GM12878 (cell line): ENCODE results near the gene CUL4A. TPM values are rescaled to one million over a fixed set of nuclear protein-coding genes. Genes with fewer than 3 reads are reported as not detected.

Experiments used
- ATAC-seq: fragments of 200-7000 bp; cut with Tn5 transposase; 3 replicates; pipeline ENCODE4 v1.9.1; 2020; ENCODE audit warnings: mild to moderate bottlenecking, moderate library complexity
- BruUV-seq: library from RNA; stranded (reverse); fragments of 400-500 nt; replicated peaks from 2 replicates; lab custom pipeline; 2021; lab: Mats Ljungman, UMichigan
- CTCF ChIA-PET: fragments of 300-600 bp; sonication (Branson Sonifier 250); formaldehyde crosslinking; extraction: SDS; loops from one replicate; lab custom pipeline; 2021; ENCODE audit warnings: inconsistent platforms; lab: Yijun Ruan, JAX
- POLR2A ChIA-PET: fragments of 350-600 bp; formaldehyde crosslinking; extraction: SDS; loops from one replicate; lab custom pipeline; 2021; ENCODE audit warnings: inconsistent platforms; lab: Charles Lee
- RAD21 ChIA-PET: fragments of 300-600 bp; sonication (Branson Sonifier 250); formaldehyde crosslinking; loops from one replicate; lab custom pipeline; 2023; ENCODE audit warnings: antibody characterized with exemption; ENCODE audit not compliant: unreplicated experiment; lab: Charles Lee
- SMC1A ChIA-PET: fragments of 300-600 bp; sonication (Branson Sonifier 250); formaldehyde crosslinking; loops from one replicate; lab custom pipeline; 2023; ENCODE audit not compliant: unreplicated experiment, uncharacterized antibody; lab: Charles Lee
- DNase-seq: peaks from one replicate; pipeline ENCODE4 v3.0.0-alpha.2; 2011; ENCODE audit warnings: low read depth, low spot score
- FAIRE-seq: peaks from 3 replicates; lab custom pipeline; 2011; peaks lifted over from hg19 to GRCh38; lab: Jason Lieb, UNC
- H2AFZ ChIP-seq: 2 replicates; pipeline ENCODE4 v1.6.0; 2011; ENCODE audit warnings: low read depth, low read length, control low read depth; ENCODE audit not compliant: control insufficient read depth
- H3K27ac ChIP-seq: 2 replicates; pipeline ENCODE4 v1.5.1; 2011; ENCODE audit warnings: control low read depth; ENCODE audit not compliant: control insufficient read depth, insufficient read depth
- H3K27me3 ChIP-seq, 2 experiments: replicated peaks in 1 of 2; 2 replicates each; pipeline versions ENCODE4 v1.6.0 to v1.6.1; 2011; ENCODE audit warnings: low read length in 1 of 2; ENCODE audit not compliant: control insufficient read depth in 2 of 2, insufficient read depth in 2 of 2
- H3K36me3 ChIP-seq, 2 experiments: 2 replicates each; pipeline ENCODE4 v1.5.1; 2011; ENCODE audit warnings: low read length in 1 of 2; ENCODE audit not compliant: control insufficient read depth in 2 of 2, insufficient read depth in 2 of 2
- H3K4me1 ChIP-seq: 2 replicates; pipeline ENCODE4 v1.6.1; 2011; ENCODE audit warnings: mild to moderate bottlenecking, low read length, moderate library complexity, mixed read lengths; ENCODE audit not compliant: control insufficient read depth, insufficient read depth
- H3K4me2 ChIP-seq: 2 replicates; pipeline ENCODE4 v1.6.0; 2011; ENCODE audit warnings: control low read depth; ENCODE audit not compliant: control insufficient read depth, insufficient read depth
- H3K4me3 ChIP-seq: fragments of 200-600 bp; sonication (generic); 2 replicates; pipeline ENCODE4 v1.5.1; 2016
- H3K79me2 ChIP-seq: 2 replicates; pipeline ENCODE4 v1.6.0; 2011; ENCODE audit warnings: low read length; ENCODE audit not compliant: control insufficient read depth, insufficient read depth
- H3K9ac ChIP-seq: 2 replicates; pipeline ENCODE4 v1.8.0; 2011; ENCODE audit warnings: low read length, control low read depth, mixed read lengths; ENCODE audit not compliant: control insufficient read depth, insufficient read depth
- H3K9me3 ChIP-seq: replicated peaks from 3 replicates; pipeline ENCODE4 v1.5.1; 2011; ENCODE audit warnings: mild to moderate bottlenecking, low read length; ENCODE audit not compliant: control insufficient read depth, insufficient read depth
- H4K20me1 ChIP-seq: 2 replicates; pipeline ENCODE4 v1.6.0; 2011; ENCODE audit not compliant: control insufficient read depth, insufficient read depth
- CHD4 ChIP-seq: fragments of 200-600 bp; sonication (generic); IDR thresholded peaks from 2 replicates; pipeline ENCODE4 v1.6.1; 2016; ENCODE audit warnings: mild to moderate bottlenecking
- CTCF ChIP-seq, 3 experiments: IDR thresholded peaks in 2 of 3; conservative IDR thresholded peaks in 1 of 3; 2 replicates each; pipeline ENCODE4 v1.5.1; 2011; ENCODE audit warnings: low read depth in 3 of 3, low read length in 3 of 3, mild to moderate bottlenecking in 3 of 3, control low read depth in 2 of 3, moderate library complexity in 2 of 3, inconsistent platforms in 1 of 3, mixed read lengths in 1 of 3; ENCODE audit not compliant: control insufficient read depth in 2 of 3, insufficient read depth in 1 of 3; ENCODE audit errors: extremely low read depth in 1 of 3
- CUX1 ChIP-seq: IDR thresholded peaks from 2 replicates; pipeline ENCODE4 v1.6.1; 2012; ENCODE audit warnings: improper control_type of control experiment, low read depth, low read length; ENCODE audit not compliant: insufficient replicate concordance
- KDM1A ChIP-seq: fragments of 200-600 bp; sonication (generic); IDR thresholded peaks from 2 replicates; pipeline ENCODE4 v1.6.1; 2016; ENCODE audit warnings: borderline replicate concordance
- POLR2AphosphoS5 ChIP-seq: IDR thresholded peaks from 2 replicates; pipeline ENCODE4 v1.6.1; 2011; ENCODE audit warnings: mild to moderate bottlenecking, low read length, inconsistent platforms
- USF1 ChIP-seq: IDR thresholded peaks from 2 replicates; pipeline ENCODE4 v1.6.1; 2011; ENCODE audit warnings: borderline replicate concordance, low read depth, mild to moderate bottlenecking, moderate library complexity, mixed read lengths, low read length; ENCODE audit not compliant: insufficient read depth; ENCODE audit errors: extremely low read length
- WGBS: methylation state at CpG from one replicate; pipeline ENCODE4 v1.1.6; 2016; ENCODE audit warnings: low lambda C conversion rate; ENCODE audit not compliant: insufficient replicate concordance, insufficient coverage; ENCODE audit errors: missing lambda C conversion rate; 5-methylcytosine and 5-hydroxymethylcytosine counted together
- in situ Hi-C: fragments of 300-500 bp; cut with MboI; formaldehyde crosslinking; loops from 9 replicates; pipeline ENCODE4 v1.14.3; 2018; ENCODE audit warnings: mixed read lengths
- intact Hi-C: fragments of 100-400 bp; cut with micrococcal nuclease; formaldehyde crosslinking; loops from one replicate; pipeline ENCODE4 v1.14.2; 2022; ENCODE audit not compliant: unreplicated experiment
- polyA plus RNA-seq, 11 experiments: library from polyadenylated mRNA; depleted of rRNA in 4 of 11; unstranded in 6 of 11; stranded (reverse) in 5 of 11; fragments of >200 nt; fragmentation: Nextera tagmentation in 4 of 11; fragmentation: Illumina TruSeq in 1 of 11; extraction: Ambion mirVana in 4 of 11; extraction: Trizol in 1 of 11; gene quantifications; 1 replicate in 1 of 11; 2 replicates in 10 of 11; pipeline versions ENCODE4 v1.2.1 to v1.2.3, GENCODE V29; 2011 to 2016; ENCODE audit warnings: inconsistent platforms in 2 of 11, missing spikeins in 2 of 11, low read depth in 1 of 11
- total RNA-seq, 4 experiments: library from RNA; depleted of rRNA in 3 of 4; stranded (reverse); fragments of >200 nt in 3 of 4; fragmentation: Illumina TruSeq in 1 of 4; extraction: Trizol in 1 of 4; gene quantifications; 2 replicates each; pipeline versions ENCODE4 v1.2.1 to v1.2.3, GENCODE V29; 2013 to 2021

The CUL4A gene
- total and polyA plus RNA-seq, 10 of the 15 experiments (the other 5 are each of a cell fraction or from before 2014, with no cell fraction given), result 19.7 to 74.3 (median 55.6) TPM

GRCh38 chr13:113220141-113220598 lies 10.8 kb downstream of the CUL4A start (continued):
- no peak for TF ChIP-seq CUX1
- TF ChIP-seq, all 136 proteins: peak for 0

- no peaks in the 10 kb centered on the region for H3K9me3 ChIP-seq
- H3K27ac ChIP-seq, result no peak overlapping the region
- intact Hi-C loops (no loop called here), in situ Hi-C loops (no loop called here)
- no peak overlapping the region for H3K4me3 ChIP-seq
- no peaks in the 10 kb centered on the region; the same call in 1 of the 2 replicates for H3K4me1 ChIP-seq
- DNase-seq (no peak), ATAC-seq (peak; percentile 49; the same call in 2 of the 3 replicates), FAIRE-seq (no peak)
- POLR2A ChIA-PET, result no interaction called here
- peaks cover 17 to 21% of the 10 kb centered on the region in 2 experiments for H3K36me3 ChIP-seq
- SMC1A ChIA-PET, result no interaction called here
- RAD21 ChIA-PET, result no interaction called here
- 93% methylated on average over 7 of the region's 7 CpGs for WGBS
- TF ChIP-seq KDM1A (no peak), POLR2AphosphoS5 (peak; percentile 11), CTCF (IDR thresholded peaks at IDR 0.05 in 2 of 3, conservative IDR thresholded peaks at IDR 0.05 in 1 of 3; ENCODE audit: control insufficient read depth in 2 of 3, extremely low read depth in 1 of 3, insufficient read depth in 1 of 3, low read depth in 3 of 3, low read length in 3 of 3) (peak; percentile 6 to 36 (median 24); a peak in 2 of 6 replicates), CHD4 (no peak), USF1 (no peak)
- no TSS peak for BruUV-seq
- no peak overlapping the region for H3K4me2 ChIP-seq
- peaks cover 19% of the 10 kb centered on the region for H3K79me2 ChIP-seq
- no peak overlapping the region for H2AFZ ChIP-seq
- no peak overlapping the region for H3K9ac ChIP-seq
- CTCF ChIA-PET, result no interaction called here
- H3K27me3 ChIP-seq, result no peaks in the 10 kb centered on the region
- 0 out of 2 replicates have a peak, but pooled peaks cover 4% of the 10 kb centered on the region for H4K20me1 ChIP-seq
Observed at GRCh38 chr13:113220877-113221276, 11.5 kb downstream of the CUL4A start.
